Measurements from ENCODE around the gene CCT6B. TPM values are rescaled to one million over a fixed set of nuclear protein-coding genes. Genes with fewer than 3 reads are reported as not detected.

Gene CCT6B, protein sequence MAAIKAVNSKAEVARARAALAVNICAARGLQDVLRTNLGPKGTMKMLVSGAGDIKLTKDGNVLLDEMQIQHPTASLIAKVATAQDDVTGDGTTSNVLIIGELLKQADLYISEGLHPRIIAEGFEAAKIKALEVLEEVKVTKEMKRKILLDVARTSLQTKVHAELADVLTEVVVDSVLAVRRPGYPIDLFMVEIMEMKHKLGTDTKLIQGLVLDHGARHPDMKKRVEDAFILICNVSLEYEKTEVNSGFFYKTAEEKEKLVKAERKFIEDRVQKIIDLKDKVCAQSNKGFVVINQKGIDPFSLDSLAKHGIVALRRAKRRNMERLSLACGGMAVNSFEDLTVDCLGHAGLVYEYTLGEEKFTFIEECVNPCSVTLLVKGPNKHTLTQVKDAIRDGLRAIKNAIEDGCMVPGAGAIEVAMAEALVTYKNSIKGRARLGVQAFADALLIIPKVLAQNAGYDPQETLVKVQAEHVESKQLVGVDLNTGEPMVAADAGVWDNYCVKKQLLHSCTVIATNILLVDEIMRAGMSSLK
- total RNA-seq (2013), result 1.7 TPM
- polyA plus RNA-seq, result 1 to 10 TPM in 2 of 3 donors, under 1 TPM in 1; 0.95 to 1.8 (median 1.4) TPM
- polyA minus RNA-seq, result 0.42 and 1.4 TPM in 2 replicates
- total RNA-seq, result 0.98 to 5.3 (median 3.0) reads per million in 11 experiments

DNA sequence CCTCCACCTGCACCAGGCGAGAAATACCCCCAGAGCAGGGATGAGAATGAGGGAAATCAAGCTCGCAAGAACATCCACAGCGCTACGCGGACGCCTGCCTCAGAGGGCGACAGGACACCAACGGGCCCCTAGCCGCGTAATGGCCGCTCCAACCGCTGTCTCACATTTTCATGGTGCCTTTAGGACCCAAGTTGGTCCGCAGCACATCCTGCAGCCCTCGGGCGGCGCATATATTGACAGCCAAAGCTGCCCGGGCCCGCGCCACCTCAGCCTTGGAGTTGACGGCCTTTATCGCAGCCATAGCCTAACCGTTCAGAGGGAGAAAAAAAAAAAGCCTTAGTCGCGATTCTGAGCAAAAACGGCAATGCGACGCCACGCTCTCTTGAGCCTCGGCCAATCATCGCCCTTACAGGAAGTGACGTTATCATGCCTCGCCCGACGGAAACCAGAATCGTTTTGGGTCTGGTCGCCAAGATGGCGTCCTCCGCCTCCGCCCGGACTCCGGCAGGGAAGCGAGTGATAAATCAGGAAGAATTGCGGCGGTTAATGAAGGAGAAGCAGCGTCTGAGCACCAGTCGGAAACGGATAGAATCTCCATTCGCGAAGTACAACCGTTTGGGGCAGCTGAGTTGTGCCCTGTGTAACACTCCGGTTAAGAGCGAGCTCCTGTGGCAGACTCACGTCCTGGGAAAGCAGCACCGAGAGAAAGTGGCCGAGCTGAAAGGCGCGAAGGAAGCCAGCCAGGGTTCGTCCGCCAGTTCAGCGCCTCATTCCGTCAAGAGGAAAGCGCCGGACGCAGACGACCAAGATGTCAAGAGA lies at the start of gene CCT6B, which contains the start of gene ZNF830:
TSS of gene CCT6B (minus strand) at position 368 of the 819 bp plus-strand sequence. CDS start at position 301, 67 bp downstream.
TSS of gene ZNF830 (plus strand) at position 448 of the 819 bp plus-strand sequence. CDS start at position 475, 27 bp downstream.
- Mint-ChIP-seq H3K9me3 (peaks cover 0 to 6% (median 0%) of the 10 kb centered on the region in 7 donors), H3K36me3 (peaks cover 23 to 27% of the 10 kb centered on the region in 2 donors), H3K4me1 (peaks cover 13% of the 10 kb centered on the region), H3K27ac (peak within 1 kb of the TSS; percentile 97 to 100 (median 99)), H3K4me3 (peak within 1 kb of the TSS; percentile 99 to 100), H3K27me3 (ENCODE audit: low read depth in 3 of 3) (peaks cover 4 to 5% (median 4%) of the 10 kb centered on the region in 3 donors)
- peak within 1 kb of the TSS; percentile 75 to 90 (median 87) for H3K4me3 ChIP-seq (replicated peaks in 1 of 3; ENCODE audit: low read depth in 2 of 3, low read length in 3 of 3)
- under 1% methylated on average over 65 of the region's 65 CpGs for WGBS (ENCODE audit: insufficient coverage)
- peak within 1 kb of the TSS; percentile 89 for H3K4me2 ChIP-seq (replicated peaks; ENCODE audit: extremely low read depth, low read length, poor library complexity, severe bottlenecking)
- H2AFZ ChIP-seq (ENCODE audit: insufficient read depth, low read depth, low read length, poor library complexity, severe bottlenecking), result peak within 1 kb of the TSS; percentile 88
- peaks cover 16 to 34% of the 10 kb centered on the region in 2 donors for H3K36me3 ChIP-seq (replicated peaks in 1 of 2; ENCODE audit: control insufficient read depth in 1 of 2, insufficient read depth in 2 of 2, low read length in 2 of 2)
- H3K79me2 ChIP-seq (ENCODE audit: insufficient read depth, low read length), result peaks cover 24% of the 10 kb centered on the region
- no peaks in the 10 kb centered on the region for H4K20me1 ChIP-seq (ENCODE audit: insufficient read depth, low read length)
- H3K9ac ChIP-seq (ENCODE audit: insufficient read depth, low read length, poor library complexity, severe bottlenecking), result peak within 1 kb of the TSS; percentile 85
- no peaks in the 10 kb centered on the region for H3K9me3 ChIP-seq (replicated peaks in 1 of 2; ENCODE audit: control insufficient read depth in 1 of 2, insufficient read depth in 1 of 2, low read length in 2 of 2)
- H3K4me1 ChIP-seq (ENCODE audit: control insufficient read depth in 1 of 2, insufficient read depth in 2 of 2, low read length in 2 of 2), result peaks cover 14 to 25% of the 10 kb centered on the region in 2 donors
- peaks cover 0 to 2% of the 10 kb centered on the region in 2 donors for H3K27me3 ChIP-seq (ENCODE audit: control insufficient read depth in 2 of 2, insufficient read depth in 2 of 2, low read length in 2 of 2)
- H3K27ac ChIP-seq (ENCODE audit: low read depth in 1 of 2, low read length in 2 of 2), result peak within 1 kb of the TSS; percentile 87 to 94
- peak; percentile 92 to 94 (median 92) for DNase-seq
- intact Hi-C loops (cut with micrococcal nuclease), result loop anchor here in 1 of 2 donors (10.0 kb wide), 1 partner anchor 853 kb away; no protein-coding TSS in a partner anchor
- TF ChIP-seq, protein P1, sequence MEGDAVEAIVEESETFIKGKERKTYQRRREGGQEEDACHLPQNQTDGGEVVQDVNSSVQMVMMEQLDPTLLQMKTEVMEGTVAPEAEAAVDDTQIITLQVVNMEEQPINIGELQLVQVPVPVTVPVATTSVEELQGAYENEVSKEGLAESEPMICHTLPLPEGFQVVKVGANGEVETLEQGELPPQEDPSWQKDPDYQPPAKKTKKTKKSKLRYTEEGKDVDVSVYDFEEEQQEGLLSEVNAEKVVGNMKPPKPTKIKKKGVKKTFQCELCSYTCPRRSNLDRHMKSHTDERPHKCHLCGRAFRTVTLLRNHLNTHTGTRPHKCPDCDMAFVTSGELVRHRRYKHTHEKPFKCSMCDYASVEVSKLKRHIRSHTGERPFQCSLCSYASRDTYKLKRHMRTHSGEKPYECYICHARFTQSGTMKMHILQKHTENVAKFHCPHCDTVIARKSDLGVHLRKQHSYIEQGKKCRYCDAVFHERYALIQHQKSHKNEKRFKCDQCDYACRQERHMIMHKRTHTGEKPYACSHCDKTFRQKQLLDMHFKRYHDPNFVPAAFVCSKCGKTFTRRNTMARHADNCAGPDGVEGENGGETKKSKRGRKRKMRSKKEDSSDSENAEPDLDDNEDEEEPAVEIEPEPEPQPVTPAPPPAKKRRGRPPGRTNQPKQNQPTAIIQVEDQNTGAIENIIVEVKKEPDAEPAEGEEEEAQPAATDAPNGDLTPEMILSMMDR (IDR thresholded peaks at IDR 0.05), result no peak

Measured in CD14-positive monocyte (primary cell).